GM10266 (cell line): ENCODE data around the gene MSANTD1.

ENCODE experiments used
- DNase-seq: peaks from one replicate; pipeline ENCODE4 v3.0.0; 2012; ENCODE audit errors: extremely low spot score
- CTCF ChIP-seq: IDR thresholded peaks from 2 replicates; pipeline ENCODE4 v1.5.1; 2012; ENCODE audit warnings: mild to moderate bottlenecking, low read depth; ENCODE audit not compliant: control insufficient read depth, insufficient read depth; ENCODE audit errors: missing control alignments

MSANTD1 gene

DNA sequence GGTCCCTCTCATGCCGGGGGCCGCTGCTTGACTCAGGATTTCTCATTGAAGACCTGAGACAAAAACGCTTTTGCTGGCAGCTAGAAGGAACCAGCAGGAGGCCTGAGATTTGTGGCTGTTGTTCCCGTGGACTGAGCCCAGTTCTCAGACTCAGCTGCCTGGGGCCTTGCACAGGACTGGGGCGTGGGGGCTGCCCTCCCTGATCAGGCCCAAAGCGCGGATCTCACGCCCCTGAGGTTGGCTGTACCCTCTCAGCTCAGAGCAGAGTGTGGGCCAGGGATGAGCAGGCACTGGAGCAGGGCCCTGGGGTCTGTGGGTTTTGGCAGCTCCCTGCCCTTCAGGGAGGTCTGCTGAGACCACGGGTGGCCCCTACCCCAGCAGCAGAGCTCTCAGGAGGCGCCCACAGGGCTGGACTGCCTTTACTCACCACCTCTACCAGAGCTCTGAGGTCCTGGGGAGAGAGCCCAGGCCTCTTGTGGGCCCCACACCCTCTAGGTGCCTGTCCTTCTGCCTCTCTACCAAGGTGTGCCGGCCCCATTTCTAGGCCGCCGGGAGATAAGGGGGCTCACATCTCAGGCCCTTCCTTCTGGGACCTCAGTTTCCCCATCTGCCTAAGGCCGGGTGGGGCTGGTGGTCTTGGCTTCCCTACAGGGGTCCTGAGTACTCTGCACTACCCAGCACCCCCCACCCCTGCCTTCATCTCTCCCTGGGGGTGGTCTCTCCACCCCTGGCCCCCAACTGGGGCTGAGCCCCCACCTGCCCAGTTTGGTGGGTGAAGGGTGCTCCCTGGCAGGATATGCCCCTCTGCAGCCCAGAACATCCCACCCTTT is 5.6 kb downstream of the MSANTD1 start:
- no peak for DNase-seq
- no peak for TF ChIP-seq CTCF

DNA sequence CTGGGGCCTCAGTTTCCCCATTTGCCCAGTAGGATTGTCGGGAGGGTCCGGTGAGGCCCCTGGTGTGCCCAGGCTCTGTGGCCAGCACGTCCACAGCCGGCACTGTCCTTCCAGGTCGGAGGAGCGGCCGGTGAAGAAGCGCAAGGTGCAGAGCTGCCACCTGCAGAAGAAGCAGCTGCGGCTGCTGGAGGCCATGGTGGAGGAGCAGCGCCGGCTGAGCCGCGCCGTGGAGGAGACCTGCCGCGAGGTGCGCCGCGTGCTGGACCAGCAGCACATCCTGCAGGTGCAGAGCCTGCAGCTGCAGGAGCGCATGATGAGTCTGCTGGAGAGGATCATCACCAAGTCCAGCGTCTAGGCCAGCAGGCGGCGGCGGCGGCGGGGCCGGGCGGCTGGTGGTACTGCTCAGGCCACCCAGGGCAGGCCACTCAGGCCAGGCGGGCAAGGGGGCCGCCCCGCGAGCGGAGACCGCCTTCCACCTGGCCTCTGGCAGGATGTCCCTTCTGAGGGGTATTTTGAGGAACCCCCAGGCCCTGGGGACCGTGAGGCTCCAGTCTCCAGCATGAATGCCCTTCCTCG is 6.7 kb downstream of the MSANTD1 start:
- DNase-seq, result no peak
- no peak for TF ChIP-seq CTCF

DNA sequence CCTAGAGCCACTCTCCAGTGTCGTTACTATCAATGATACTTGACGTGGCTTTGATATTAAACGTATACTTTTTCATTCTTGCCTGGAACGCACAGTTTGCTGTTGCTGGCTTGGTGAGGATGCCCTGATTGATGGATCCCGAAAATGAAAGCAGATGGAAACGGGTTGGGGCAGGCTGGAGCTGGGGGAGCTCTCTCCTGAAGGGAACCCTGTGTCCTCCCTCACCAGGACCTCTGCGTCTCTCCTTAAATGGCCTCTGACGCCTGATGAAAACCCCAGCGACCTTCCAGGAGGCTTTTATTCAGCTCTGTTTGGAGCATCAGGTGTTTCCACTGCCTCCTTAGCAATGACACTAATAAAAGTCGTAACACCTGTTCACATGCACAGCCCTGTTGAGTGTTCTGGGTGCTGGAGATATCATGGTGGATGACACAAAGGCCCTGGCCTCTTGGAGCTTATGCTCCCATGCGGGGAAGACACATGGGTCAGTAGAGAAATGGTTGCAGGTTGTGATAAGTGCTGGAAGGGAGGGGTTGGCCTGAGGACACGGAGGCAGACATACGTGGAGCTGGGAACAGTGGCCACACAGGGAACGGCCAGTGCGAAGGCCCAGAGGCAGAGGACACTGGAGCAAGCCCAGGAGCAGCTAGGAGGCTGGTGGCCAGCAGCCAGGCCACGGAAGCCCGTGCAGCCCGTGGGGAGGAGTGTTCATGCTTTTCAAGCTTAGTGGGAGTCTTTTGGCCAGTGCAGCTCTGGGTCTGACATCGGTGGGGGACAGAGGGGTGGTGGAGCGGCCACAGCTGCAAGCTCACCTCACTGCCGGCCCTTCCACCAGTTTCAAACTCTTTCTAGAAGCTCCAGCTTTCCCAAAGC is 7.5 kb downstream of the MSANTD1 start:
- TF ChIP-seq CTCF, result no peak
- DNase-seq, result no peak

DNA sequence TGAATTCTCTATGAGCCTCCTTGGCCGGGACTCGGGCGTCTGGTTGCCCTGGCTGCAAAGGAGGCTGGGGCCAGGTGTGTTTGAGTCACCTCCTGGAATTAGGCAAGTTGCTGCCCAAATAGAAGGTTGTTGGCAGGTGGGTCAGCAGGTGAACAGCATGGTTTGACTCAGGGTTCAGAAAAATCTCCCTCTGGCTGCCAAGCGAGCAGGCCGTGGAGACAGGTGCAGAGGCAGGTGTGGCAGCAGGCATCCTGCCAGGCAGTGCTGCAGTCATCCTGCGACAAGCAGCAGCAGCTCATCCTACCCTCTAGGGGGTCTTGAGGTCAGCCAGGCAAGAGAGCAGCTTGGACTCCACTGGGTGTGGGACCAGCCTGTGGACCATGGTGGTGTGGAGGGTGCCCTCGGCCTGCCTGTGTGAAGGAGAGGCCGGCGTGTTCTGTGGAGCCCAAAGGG is 8.2 kb downstream of the MSANTD1 start:
- no peak for TF ChIP-seq CTCF
- DNase-seq, result no peak

GRCh38 chr4:3257556-3258482 is 8.9 kb downstream of the MSANTD1 start:
- no peak for DNase-seq
- TF ChIP-seq CTCF, result no peak

- DNase-seq, result no peak
- no peak for TF ChIP-seq CTCF
Observed at GRCh38 chr4:3261411-3262207, 12.7 kb downstream of the MSANTD1 start.
